Activated CD4-positive, CD25-positive, alpha-beta regulatory T cell treated with anti-CD3 and anti-CD28 coated beads, Interleukin-2, amount 50 U/mL, for 24 hours (primary cell): ENCODE results near the gene OR52E8.
A peak's percentile ranks its signal among the peaks of the same experiment; 100 is the strongest.

Experiments used
- ATAC-seq, 2 donors: fragments of 150-1000 bp; cut with Tn5 transposase; one replicate each; pipeline ENCODE4 v1.10.0; 2021; ENCODE audit warnings: mild to moderate bottlenecking in 1 of 2, moderate library complexity in 1 of 2

The OR52E8 gene

DNA sequence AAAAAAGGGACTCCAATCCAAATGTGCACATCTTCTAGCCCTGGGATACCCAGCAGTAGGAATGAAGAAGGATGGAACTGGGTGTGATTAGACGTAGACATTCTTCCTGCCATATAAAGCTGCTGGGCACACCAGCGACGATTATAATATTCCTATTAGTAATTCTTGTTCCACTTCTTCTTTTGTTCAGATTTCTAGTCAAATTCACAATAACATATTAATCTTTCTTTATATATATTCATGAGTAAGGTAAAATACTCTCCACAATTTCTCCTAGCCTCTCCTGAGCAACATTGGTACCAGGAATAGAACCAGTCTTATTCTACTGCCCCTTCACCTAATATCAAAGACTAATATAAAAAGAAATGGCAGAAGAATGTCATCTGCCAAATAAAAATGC is at the start of gene OR52E8:
Gene OR52E8 (minus strand): TSS at position 101 of the 400 bp plus-strand sequence. CDS start 0 bp downstream, at position 101.
- no peak for ATAC-seq

DNA sequence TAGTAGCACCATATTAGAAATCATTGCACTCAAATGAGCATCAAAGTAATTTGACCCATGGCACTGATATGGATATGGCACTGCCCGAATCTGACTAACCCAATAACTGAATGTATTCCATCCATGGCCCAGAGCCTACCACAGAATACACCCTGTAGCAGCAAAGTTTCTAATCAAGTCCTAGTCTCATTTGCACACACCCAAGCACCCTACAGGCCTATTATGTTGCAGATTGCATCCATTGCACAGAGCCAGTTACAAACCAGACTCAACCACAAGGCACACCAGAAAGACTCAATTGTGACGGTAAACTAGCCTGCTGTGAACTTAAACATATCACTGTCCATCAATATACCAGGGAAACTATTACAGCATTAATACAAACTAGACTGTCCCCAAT is 42.0 kb upstream of the OR52E8 start:
- ATAC-seq = no peak

DNA sequence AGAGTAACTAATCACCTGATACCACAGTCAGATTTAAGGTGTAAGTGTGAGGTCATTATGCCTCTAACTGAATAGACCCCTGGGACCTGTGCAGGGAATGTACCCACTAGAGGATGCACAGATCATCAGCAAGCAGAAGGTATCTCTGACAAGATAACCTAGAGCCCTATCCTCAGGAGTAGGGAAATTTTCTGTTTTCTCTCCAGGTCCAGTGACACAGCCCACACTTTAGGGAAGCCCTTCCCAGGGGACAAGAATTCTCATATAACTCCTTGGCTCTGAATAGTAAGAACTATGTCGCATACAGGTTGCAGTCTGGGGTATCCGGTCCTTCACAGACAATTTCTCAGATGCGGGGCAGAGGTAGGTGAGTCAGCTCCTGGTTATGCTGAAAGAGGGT is 35.4 kb upstream of the OR52E8 start, which contains the start of gene OR52E5:
Gene OR52E5 (plus strand): TSS at position 301 of the 400 bp plus-strand sequence. CDS start 7,569 bp downstream, outside the sequence.
- no peak for ATAC-seq

DNA sequence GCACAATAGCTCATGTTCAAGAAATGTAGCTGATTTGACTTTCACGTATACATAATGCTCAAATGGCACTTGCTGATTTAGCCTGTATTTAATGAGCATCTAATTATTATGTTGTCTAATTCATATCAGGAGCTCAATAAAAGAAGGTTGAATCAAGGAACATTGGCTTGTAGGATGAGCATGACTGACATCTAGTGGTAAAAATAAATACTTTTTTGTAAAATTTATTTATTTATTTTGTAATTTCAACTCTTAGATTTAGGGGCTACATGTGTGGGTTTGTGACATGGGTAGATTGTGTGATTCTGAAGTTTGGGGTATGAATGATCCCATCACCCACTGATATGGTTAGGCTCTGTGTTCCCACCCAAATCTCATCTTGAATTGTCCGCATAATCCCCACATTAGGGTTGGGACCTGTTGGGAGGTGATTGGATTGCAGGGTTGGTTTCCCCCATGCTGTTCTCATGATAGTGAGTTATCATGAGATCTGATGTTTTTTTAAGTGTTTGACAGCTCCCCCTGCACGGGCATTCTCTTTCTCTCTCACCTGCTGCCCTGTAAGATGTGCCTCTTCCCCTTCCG is 33.8 kb upstream of the OR52E8 start:
- no peak for ATAC-seq

DNA sequence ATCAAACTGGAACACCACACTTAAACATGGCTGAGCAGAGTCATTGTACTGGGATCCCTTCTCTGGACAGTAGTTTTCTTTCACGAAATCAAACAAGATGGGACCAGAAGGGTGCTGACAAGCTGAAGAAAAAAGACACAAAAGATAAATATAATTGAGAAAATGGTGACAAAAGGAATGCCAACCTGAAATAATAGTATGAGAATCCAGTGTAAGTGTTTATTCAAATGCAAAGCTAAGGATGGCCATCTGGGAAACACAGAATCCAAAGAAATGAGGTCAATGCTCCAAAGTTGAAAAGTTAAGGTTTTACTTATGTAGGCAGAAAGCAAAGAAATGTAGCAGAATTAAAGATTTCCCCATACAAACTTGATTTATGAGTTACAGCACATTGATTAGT is 30.2 kb upstream of the OR52E8 start:
- no peak for ATAC-seq

DNA sequence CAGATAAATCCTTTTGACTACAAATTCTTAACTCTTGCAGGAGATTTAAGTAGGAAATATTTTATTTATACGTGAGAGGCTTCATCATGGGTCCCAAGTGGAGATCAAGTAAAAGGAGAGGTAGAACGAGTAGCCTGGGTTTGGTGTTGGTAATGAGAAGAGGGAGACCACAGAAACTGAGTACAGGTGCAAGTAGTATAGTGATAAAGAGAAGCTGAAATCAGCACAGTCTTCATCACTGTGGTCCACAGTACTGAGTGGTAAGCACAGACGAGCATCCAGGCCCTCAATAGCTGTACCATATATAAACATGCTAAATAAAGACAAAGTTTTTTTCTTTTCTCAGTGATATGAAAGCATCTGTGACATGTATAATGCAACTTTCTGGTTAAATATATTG is 29.7 kb upstream of the OR52E8 start:
- no peak for ATAC-seq

DNA sequence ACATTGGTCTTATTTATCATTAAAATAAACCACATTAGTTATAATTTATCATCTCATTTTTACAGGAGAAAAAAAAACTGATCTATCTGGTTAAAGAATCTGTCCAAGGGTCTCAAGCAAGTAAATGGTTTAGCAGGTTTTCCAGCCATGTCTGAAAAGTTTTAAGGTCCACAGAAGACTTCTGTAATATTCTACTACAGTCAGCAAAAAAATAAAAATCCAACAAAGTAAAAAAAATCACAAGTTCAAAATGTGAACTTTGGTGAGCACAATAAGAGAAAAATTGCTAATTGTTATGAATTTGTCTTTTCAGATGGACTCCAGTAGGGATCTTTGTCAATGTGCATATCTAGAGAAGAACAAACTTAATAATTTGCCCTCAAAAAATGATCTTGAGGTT is 24.3 kb upstream of the OR52E8 start:
- no peak for ATAC-seq

DNA sequence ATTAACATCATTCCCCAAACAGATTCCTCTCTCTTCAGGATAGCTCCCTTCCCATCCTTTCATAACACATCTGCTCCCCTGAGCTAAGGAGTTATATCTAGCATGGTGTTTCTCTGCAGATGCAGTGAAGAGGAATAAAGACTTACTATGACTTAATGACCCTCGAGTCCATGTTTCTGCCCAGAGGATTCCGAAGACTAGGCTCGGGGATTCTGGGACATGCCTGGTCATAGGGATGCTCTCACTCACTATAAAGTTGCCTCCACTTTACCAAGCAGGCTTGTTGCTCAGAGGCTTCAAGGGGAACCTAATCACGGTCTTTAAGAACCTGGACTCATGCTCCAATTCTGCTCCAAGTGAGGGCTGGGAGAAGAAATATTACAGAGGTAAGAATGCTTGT is 22.8 kb upstream of the OR52E8 start, which contains the start of gene OR52E4:
Gene OR52E4 (plus strand): TSS at position 301 of the 400 bp plus-strand sequence. CDS start 3,664 bp downstream, outside the sequence.
- ATAC-seq = no peak

DNA sequence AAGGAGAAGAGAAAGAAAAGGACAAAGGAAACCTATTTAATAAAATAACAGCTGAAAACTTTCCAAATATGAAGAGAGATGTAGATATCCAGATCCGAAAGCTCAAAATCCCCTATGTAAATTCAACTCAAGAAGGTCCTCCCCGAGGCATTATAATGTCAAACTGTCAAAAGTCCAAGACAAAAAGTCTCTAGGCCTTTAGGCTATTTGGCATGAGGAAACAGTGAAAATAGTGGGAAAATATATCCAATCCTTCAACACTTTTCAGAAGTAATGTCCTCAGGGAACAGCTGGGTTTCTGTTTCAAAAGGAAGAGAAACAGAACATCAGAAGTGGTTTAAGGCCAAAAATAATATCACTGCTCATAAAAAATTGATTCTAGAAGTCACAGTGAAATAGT is 21.1 kb upstream of the OR52E8 start:
- no peak for ATAC-seq

DNA sequence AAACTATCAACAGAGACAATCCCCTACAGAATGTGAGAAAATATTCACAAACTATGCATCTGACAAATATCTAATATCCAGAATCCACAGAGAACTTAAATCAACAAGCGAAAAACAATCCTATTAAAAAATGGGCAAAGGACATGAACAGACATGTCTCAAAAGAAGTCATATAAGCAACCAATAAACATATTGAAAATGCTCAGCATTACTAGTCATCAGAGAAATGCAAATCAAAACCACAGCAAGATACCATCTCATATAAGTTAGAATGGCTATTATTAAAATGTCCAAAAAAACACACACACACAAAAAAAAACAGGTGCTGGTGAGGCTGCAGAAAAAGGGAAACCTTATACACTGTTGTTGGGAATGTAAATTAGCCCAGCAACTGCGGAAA is 8.3 kb upstream of the OR52E8 start:
- no peak for ATAC-seq

DNA sequence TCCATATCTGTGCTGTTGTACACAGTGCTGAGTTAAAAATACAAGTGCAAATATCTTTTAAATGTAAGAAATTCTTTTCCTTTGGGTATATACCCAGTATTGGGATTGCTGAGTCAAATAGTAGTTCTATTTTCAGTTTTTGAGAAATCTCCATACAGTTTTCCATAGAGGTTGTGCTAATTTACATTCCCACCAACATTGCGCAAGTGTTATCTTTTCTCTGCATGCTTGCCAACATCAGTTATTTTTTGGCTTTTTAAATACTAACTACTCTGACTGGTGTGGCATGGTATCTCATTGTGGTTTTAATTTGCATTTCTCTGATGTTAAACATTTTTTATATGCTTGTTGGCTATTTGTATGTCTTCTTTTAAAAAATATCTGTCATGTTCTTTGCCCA is 6.5 kb downstream of the OR52E8 start:
- ATAC-seq = no peak

DNA sequence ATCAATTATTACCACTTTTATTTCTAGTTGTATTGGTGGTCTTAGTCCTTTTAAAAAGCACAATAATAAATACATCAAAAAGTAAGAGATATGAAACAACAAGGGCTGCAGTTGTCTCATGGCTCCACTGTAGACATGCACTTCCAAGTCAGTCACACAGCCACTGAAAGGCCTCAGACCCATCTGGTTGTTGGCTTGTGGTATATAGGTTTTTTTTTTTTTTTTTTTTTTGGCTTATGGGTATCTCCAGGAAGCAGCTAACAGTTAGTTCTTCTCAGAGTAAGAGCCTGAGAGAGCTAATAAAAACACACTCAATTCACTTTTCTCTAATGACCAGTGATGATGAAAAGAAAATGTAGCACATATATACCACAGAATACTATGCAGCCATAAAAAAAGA is 9.8 kb downstream of the OR52E8 start:
- no peak for ATAC-seq

DNA sequence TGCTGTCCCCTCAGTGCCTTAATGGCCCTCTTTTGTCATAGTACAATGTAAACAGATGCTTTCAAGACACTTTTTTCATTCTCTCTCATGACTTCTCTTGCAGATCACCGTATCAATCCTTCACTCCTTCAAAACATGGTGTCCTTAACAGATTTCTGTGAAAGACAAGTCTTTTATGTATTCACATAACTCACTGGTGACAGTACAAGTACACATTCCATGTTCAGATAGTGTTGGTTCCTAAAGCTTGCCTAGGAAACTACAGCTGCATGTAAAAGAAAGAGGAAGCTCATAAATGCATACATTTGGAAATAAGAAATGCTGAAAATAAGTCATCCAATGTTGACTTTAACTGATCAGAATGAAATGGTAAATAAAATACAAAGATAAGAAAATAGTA is 10.8 kb downstream of the OR52E8 start:
- ATAC-seq = no peak

DNA sequence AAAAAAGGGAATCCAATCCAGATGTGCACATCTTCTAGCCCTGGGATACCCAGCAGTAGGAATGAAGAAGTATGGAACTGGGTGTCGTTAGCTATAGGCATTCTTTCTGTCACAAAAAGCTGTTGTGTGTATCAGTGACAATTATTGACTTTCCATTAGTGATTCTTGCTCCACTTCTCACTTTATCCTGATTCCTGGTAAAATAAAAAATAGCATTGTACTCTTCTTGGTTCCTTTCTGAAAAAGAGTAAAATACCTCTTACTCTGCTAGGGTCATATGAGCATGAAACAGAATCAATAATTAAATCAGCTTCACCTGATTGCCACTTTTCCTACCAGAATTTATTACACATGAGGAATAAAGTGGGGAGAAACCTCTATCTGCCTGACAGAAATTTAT is 15.7 kb downstream of the OR52E8 start, which contains the start of gene OR52E6:
Gene OR52E6 (minus strand): TSS at position 101 of the 400 bp plus-strand sequence. CDS start 0 bp downstream, at position 101.
- no peak for ATAC-seq

DNA sequence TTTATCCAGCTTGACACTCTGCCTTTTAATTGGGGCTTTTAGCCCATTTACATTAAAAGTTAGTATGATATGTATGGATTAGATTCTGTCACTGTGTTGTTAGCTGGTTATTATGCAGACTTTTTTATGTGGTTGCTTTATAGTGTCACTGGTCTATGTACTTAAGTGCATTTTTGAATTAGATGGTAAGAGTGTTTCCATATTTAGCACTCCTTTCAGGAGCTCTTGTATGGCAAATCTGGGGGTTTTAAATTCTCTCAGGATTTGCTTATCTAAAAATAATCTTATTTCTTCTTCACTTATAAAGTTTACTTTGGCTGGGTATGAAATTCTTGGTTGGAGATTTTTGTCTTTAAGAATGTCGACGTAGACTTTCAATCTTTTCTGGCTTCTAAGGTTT is 19.8 kb downstream of the OR52E8 start:
- ATAC-seq = no peak

DNA sequence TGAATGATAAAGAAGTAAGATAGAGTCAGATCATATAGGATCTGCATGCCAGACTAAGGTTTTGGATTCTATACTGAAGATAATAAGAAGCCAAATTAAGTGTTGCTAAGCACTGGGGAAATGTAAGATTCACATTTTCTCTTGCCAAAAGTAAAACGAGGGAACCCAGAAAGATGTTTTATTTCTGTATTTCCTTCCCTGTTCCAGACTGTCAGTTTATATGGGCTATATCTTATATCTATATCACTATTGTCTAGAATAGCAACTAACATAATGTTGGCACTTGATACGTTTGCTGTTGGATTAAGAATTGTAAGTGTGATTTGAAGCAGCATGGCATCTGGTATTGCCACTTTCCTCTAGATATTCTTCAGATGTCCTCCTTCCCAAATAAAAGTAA is 24.0 kb downstream of the OR52E8 start:
- ATAC-seq = no peak

DNA sequence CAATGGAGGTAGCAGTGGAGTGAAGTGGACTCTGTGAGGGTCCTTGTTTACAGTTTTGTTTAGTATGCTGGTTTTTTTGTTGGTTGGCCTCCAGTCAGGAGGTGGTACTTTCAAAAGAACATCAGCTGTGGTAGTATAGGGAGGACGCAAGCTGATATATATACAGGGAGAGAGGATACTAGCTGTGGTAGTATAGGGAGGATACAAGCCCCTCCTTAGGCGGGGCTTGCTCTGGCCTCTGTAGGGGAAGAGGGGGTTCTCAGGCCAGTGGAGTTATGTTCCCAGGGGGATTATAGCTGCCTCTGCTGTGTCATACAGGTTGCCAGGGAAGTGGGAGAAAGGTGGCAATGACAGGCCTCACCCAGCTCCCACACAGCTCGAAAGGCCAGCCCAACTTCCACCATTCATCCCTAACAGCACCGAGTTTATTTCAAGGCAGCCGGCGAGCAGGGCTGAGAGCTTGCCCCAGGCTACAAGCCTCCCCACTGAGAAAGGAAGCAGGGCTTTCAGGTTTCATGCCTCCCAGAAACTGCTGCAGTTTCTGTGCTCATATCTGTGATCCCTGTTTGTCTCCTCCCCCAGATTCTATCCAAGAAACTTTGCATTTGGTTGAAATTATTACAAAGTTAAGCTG is 26.2 kb downstream of the OR52E8 start:
- no peak for ATAC-seq

DNA sequence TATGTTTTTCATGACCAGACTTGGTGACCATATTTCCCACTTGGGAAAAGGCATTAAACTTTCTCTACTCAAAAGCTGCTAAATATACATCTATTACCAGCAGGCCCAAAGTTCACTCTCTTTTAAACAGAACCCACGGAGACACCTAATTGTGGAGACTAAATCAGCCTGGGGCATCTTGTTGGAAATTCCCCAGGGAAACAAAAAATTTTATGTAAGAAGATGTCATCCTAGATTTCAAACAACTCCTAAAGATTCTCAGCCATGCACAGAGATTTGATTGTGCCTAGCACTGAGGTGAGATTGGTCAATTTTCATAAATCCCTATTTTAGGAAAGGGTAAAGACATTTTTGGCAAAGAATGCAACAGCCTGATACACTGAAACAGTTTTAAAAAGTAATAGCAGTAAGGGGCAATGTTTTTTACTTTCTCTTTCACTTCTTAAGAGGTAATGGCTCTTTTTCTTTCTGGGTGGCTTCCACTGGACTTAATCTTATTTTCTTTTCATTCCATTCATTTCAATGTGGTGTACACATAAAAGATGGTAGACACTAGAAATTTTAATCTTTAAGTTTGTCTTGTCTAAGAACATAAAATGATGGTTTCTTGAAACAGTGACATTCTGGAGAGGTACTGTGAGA is 39.1 kb downstream of the OR52E8 start:
- ATAC-seq = peak in 1 of 2 donors; percentile 44

DNA sequence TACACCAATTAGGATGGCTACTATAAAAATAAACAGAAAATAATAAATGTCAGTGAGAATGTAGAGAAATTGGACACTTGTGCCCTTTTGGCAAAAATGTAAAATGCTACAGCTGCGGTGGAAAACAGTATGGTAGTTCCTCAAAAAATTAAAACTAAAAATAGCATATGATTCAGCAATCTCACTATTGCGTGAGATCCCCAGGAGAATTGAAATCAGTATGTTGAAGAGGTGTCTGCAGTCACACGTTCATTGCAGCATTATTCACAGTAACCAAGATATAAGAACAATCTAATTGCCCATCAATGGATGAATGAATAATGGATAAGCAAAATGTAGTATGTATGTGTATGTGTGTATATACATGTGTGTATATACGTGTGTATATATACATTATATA is 42.0 kb downstream of the OR52E8 start:
- ATAC-seq = no peak

DNA sequence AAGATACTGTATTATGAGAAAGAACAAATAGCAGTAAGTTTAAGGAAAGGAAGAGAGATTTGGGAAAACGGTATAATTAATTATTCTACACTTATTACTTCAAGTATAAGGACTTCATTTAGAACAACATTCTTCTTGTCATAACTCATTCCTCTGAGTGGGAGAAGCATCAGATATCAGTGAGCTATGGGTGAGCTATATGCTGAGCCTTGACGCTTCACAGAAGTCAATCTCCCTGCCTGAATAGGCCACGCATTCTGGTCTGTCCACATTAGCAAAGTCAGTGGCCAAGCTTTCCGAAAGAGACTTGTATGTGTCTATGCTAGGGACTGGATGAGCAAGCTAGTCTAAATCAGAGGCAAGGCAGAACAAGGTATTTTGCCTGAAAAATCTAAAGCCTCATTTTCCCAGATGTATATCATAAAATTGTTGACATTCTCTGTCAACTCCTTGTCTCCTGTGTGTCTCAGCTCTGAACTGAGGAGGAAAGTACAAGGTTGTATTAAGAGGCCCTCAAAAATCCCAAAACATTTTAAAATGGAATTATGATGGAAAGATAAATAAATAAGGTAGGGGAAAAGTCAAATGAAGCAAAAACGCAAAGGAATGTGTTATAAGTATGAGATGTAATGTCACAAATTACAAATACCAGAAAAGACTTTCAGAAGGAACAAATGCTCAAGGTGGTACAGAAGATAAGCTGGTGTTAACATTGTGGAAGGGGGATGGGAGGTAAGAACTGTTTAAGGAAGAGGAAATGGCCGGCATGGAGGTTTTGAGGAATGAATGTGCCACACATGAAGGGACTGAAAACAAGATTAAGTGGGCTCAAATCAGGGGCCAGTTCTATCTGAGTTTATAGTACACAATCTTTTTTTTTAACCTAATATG is 47.3 kb downstream of the OR52E8 start:
- ATAC-seq = no peak

DNA sequence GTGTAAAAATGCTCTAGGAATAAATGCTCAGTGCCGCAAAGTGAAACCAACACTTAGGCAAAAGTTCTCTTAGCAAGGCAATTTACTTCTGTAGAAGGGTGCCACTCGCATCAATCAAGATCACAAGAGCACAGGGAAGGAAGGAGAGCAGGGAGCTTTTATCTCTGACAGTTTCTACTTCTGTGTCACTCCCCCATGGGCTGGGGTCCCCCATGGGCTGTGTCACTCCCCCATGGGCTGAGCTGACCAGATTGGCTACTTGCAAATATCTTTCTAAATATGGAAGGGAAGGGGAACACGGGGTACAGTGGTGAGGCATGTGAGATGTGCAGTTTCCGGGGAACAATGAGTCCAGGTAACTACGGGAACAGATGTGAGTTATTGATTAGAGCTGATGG is 48.4 kb downstream of the OR52E8 start:
- peak in 1 of 2 donors; percentile 20 for ATAC-seq

DNA sequence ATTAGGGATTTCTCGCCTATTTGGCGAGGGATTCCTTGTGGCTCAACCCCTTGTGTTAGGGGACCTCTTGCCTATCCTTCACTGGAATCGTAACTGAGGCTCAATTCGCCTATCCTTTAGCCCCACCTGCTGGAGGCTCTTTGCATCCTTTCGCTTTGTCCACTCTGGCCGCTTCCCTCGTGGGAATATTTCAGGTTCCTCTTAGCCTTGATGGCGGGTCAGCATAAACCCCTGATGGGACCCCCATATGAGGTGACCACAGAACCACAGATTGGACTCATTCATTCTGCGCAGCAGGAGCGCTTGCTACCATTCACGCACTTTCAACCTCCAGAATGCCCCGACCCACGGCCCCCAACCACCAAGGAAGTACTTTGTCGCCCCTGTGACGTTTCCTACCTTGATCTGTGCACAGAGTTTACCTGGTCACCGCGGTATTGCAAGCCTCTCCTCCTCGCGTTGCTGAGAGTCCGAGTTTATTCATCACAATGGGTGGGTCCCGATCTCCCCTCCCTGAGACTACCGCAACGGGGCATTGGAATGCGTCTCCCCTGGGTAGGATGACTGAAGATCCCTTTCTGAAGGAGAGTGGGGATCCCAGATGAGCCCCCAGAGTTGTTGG is 48.9 kb downstream of the OR52E8 start, which contains the start of gene OR52N2:
Gene OR52N2 (plus strand): TSS at position 425 of the 622 bp plus-strand sequence. CDS start 11,412 bp downstream, outside the sequence.
- peak; percentile 72 to 83 for ATAC-seq
